ENCODE measurements around the gene SMS.
"Not testable (repeated sequence)": the region's sequence is repeated elsewhere in the genome, so short reads cannot be mapped to it uniquely, and the experiment has no call there.

Gene SMS

GRCh38 chrX:21940356-21940829 lies at the start of gene SMS:
Gene SMS (plus strand): TSS chrX:21940709. CDS start chrX:21940825, 116 bp downstream.
- DNase-seq (ENCODE audit: low read depth), result peak; percentile 23

- DNase-seq (ENCODE audit: low read depth), result no peak
Measured at GRCh38 chrX:21905313-21905712, 35.2 kb upstream of the SMS start.

DNA sequence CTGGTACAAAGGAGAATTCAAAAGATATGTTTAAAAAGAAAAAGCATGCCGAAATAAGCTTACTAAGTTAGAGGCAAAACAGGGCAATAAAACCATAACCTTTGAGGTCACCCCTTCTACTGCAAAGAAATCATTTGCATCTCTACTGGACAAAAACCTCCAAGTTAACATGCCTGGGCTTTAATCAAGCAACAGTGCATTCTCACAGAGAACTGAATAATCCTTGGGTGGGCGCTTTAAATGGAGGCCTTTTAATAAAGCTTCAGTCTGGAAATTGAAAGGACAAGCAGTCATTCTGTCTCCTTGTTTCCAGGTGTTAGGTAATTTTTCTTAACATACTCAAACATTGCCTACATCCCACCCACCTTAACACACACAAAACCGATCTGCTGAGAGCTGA lies 34.6 kb upstream of the SMS start:
- no peak for DNase-seq (ENCODE audit: low read depth)

- no peak for DNase-seq (ENCODE audit: low read depth)
Measured at GRCh38 chrX:21907260-21907659, 33.2 kb upstream of the SMS start.

- no peak for DNase-seq (ENCODE audit: low read depth)
Measured at GRCh38 chrX:21911481-21911880, 29.0 kb upstream of the SMS start.

- no peak for DNase-seq (ENCODE audit: low read depth)
Measured at GRCh38 chrX:21912220-21912619, 28.3 kb upstream of the SMS start.

DNA sequence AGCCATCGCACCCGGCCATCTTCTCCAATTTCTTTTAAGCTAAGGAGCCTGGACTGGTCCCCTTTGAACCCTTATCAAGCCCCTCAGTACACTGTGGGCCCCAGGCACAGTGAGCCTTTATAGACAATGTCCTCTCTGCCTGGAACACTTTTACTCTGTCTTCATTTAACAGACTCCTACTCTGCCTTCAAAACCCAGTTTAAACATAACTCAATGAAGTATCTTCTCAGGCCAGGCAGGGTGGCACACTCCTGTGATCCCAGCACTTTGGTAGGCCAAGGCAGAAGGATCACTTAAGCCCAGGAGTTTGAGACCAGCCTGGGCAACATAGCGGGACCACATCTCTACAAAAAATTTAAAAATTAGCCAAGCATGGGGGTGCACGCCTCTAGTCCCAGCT lies 27.5 kb upstream of the SMS start:
- DNase-seq (ENCODE audit: low read depth), result no peak

- no peak for DNase-seq (ENCODE audit: low read depth)
Measured at GRCh38 chrX:21926116-21926515, 14.4 kb upstream of the SMS start.

GRCh38 chrX:21926527-21927278 lies 13.8 kb upstream of the SMS start:
- DNase-seq (ENCODE audit: low read depth), result no peak

- DNase-seq (ENCODE audit: low read depth), result no peak
Measured at GRCh38 chrX:21929209-21929608, 11.3 kb upstream of the SMS start.

DNA sequence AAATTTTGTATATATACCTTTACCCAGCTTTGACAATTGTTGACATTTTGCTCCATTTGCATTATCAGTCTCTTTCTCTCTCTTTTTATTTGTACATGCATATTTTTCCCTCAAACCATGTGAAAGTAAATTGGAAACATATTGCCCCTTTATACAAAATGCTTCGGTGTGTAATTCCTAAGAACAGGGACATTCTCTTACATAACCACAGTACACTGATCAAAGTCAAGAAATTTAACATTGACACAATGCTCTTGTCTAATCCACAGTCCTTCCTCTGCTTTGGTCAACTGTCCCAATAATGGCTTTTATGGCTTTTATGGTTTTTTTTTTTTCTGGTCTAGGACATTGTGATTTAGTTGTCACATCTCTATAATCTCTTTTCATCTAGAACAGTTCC lies 9.5 kb upstream of the SMS start:
- DNase-seq (ENCODE audit: low read depth), result no peak

DNA sequence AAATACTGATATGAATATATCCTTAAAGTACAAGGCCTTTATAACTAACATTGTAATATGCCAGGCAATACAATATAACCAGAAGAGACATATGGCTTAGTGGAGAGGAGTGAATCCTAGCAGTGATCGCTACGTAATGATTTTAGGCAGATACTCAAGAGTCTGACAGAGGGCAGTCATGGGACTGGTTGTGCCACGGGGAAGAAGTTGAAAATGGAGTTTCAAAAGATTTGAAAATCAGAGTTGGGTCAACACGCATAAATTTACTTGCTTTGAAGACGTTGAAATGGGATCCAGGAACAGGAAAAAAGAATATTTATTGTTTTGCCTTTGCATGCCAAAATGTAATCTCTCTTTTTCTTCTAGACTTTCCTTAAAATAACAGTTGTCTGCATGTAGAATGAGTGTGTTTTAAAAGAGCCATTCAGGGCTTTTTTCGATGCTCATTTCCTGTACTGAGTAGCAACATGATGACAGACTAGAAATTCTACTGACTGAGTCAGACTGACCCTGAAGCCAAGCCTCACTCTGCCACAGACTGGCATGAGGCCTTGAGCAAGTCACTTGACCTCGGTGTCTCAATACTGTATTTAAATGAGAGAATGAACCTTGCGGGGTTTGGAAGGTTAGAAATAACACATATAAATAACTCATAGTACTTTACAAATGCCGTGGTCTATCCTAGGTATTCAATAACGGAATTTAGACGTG lies 8.1 kb upstream of the SMS start:
- DNase-seq (ENCODE audit: low read depth), result no peak

DNA sequence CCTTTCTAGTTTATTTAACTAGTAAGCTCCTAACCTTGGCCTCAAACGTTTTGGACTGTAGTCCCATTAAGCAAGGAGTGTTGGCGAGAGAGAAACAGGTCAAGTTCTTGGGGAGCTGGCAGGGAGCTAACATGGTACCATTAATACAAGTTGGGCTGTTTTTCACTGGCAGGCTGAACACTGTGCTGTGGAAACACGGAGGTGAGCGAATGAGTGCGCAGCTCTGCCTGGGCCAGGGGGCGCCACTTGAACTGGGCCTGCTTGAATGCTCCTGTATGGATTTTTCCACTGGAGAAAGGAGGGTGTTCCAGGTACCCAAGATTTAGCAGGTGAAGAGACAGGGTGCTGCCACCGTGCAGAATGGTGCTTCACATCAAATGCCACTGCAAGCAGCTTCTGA lies 7.4 kb upstream of the SMS start:
- DNase-seq (ENCODE audit: low read depth), result no peak

- no peak for DNase-seq (ENCODE audit: low read depth)
Measured at GRCh38 chrX:21934414-21934813, 6.1 kb upstream of the SMS start.

- no peak for DNase-seq (ENCODE audit: low read depth)
Measured at GRCh38 chrX:21939906-21940305, 603 bp upstream of the SMS start.

DNA sequence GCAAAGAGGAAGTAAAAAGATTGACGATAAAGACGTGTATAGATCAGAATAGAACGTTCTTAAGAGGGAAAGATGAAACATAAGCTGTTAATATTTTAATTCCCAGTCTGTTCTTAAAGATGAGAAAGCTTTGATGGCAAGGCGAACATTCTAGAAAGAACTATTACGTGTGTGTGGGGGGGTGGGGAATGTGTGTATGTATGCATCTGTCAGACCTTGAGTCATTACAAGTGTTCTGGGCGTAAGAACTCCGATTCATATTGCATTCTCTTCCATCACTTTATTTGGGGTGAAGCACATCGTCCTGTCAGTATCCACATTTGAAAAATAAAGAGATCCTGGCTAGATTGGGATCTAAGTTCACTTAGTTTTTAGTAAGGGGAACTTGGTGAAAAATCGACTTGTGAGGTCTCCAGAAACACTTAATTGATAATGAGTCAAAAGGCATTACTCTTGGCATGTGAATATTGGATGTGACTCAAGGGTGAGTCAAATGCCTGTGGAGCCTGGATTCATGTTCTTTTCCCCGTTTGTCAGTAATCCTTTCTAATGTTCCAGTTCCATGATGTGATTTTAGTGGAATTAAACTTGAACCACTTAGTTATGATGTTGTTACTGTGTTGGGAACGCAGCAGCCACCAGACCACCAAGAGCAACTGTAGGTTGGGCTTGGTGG lies 3.1 kb downstream of the SMS start:
- no peak for DNase-seq (ENCODE audit: low read depth)

DNA sequence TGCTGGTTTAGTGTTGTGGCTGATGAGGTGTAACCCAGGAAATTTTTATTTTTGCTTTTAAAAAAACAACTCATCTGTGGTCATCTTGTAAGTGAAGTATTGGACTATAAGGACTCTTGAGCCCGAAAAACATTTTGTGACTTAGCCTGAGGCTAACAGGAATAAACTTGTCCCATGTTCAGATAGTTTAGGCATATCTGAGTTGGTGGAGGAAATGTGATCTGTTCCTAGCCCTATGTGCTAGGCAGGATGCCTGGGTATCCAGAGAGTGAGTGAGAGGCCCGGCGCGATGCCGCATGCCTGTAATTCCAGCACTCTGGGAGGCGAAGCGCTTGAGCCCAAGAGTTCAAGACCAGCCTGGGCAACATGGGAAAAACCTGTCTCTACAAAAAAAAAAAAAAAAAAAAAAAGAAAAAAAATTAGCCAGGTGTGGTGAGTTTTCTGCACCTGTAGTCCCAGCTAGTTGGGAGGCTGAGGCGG lies 3.7 kb downstream of the SMS start:
- DNase-seq (ENCODE audit: low read depth), result no peak

DNA sequence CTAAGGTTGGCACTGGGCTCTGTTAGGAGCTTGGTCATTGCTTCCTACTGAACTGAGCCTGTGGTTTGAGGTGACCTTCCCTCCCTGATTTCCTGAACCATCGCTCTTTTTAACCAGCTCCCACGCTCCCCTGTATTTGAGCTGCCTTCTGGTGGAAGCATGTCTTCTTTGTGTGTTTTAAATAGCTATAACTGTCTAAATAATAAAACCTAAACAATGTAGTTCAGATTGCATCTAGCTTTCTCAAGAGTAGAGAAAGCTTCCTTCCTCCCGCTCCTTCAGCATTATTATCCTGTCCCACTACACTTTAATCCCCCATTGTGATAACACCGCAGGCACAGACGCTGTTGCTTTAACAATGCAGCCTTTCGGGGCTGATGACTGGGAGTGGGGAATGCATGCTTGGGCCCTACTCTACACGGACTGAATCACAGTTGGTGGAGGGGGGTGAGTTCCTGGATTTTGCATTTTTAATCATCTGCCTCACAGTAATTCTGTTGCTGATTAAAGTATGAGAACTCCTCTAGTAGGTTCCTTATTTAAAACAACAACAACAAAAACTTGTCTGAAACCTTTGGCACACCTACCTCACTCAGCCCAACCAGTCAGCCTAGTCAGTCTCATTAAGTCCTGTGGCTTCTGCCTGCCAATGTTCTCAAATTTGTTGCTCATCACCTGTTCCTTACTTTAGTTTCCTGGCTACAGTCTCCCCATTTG lies 6.6 kb downstream of the SMS start:
- no peak for DNase-seq (ENCODE audit: low read depth)

- no peak for DNase-seq (ENCODE audit: low read depth)
Measured at GRCh38 chrX:21947671-21948070, 7.2 kb downstream of the SMS start.

DNA sequence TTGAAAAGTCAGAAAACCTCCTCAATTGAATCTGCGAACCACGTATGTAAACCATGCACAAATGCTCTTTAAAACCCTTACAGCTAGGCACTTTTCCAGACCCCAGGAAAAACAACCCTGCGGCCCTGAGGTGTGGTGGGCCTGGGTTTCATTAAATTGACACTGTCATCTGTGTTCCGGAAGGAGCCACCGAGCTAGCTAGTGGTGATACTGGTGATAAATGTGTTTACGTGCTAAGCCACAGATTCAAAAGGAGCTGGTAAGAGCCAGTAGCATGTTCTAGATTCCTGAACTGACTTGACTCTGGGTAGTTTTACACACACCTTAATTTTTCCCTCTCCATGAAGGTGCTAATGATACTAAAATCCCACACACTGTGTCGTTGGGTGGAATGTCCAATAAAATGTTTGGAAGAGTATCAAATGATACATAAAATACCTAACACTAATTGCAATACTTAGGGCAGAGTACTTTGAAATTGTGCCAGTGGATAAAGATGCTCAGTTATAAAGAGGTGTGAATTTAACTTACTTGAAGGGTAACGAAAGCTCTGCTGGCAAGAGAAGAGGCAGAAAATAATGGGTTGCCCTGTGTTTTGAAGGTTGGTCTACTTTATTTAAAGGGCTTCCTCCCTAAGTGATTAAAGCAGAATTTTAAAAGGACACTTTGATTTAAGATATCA lies 8.5 kb downstream of the SMS start:
- DNase-seq (ENCODE audit: low read depth), result no peak

DNA sequence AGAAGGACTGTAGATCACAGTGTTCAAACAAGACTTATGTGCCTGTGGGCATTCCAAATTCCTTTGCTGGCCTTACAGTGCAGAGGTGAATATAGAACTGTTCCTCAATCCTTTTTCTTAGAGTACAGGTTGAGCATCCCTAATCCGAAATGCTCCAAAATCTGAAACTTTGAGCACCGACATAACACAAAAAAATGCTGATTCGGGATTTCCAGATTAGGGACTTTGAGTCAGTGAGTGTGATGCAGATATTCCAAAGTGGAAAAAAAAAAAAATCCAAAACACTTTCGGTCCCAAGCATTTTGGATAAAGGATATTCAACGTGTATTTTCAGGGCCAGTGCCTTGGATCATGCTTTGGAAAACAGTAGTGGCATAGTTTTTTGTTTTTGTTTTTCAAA lies 9.2 kb downstream of the SMS start:
- no peak for DNase-seq (ENCODE audit: low read depth)

GRCh38 chrX:21950557-21950956 lies 10.0 kb downstream of the SMS start:
- DNase-seq (ENCODE audit: low read depth), result not testable (repeated sequence)
